Measurements from ENCODE around the gene MED25.

GRCh38 chr19:49814010-49814409, 4.1 kb upstream of the MED25 start:
- TF ChIP-seq CTCF (conservative IDR thresholded peaks at IDR 0.05 in 1 of 2, IDR thresholded peaks at IDR 0.05 in 1 of 2; ENCODE audit: low read depth in 1 of 2, low read length in 2 of 2) (no peak), EZH2 (IDR thresholded peaks at IDR 0.05; ENCODE audit: low read length, missing control alignments) (no peak)

Measured in fibroblast of lung (primary cell).